Heart right ventricle (tissue), 16 donors: ENCODE measurements around the gene GPR162. TPM values are rescaled to one million over a fixed set of nuclear protein-coding genes. Genes with fewer than 3 reads are reported as not detected.
A peak's percentile ranks its signal among the peaks of the same experiment; 100 is the strongest.

Source experiments
- ATAC-seq, 8 donors: fragments of 200-7000 bp; cut with Tn5 transposase; one replicate each; pipeline ENCODE4 v1.9.1; 2020; ENCODE audit warnings: mild to moderate bottlenecking in 8 of 8, moderate library complexity in 8 of 8, moderate number of reproducible peaks in 1 of 8
- DNase-seq, 2 donors: peaks; one replicate each; pipeline ENCODE4 v3.0.0-alpha.2; 2020
- H3K27ac ChIP-seq, 10 donors: fragments of 200-600 bp; sonication (generic) in 2 of 10; one replicate each; pipeline versions ENCODE4 v1.5.0 to v1.8.0; 2020 to 2022; ENCODE audit warnings: mild to moderate bottlenecking in 3 of 10
- H3K27me3 ChIP-seq, 7 donors: fragments of 200-600 bp; one replicate each; pipeline ENCODE4 v1.8.0; 2021 to 2022; ENCODE audit warnings: mild to moderate bottlenecking in 2 of 7
- H3K36me3 ChIP-seq, 9 donors: fragments of 200-600 bp; sonication (generic) in 1 of 9; one replicate each; pipeline versions ENCODE4 v1.5.0 to v1.8.0; 2020 to 2022; ENCODE audit warnings: mild to moderate bottlenecking in 2 of 9
- H3K4me1 ChIP-seq, 9 donors: fragments of 200-600 bp; sonication (generic) in 1 of 9; one replicate each; pipeline versions ENCODE4 v1.5.0 to v1.8.0; 2020 to 2022; ENCODE audit warnings: mild to moderate bottlenecking in 4 of 9
- H3K4me3 ChIP-seq, 10 donors: fragments of 200-600 bp; sonication (generic) in 2 of 10; one replicate each; pipeline versions ENCODE4 v1.5.0 to v1.8.0; 2020 to 2022; ENCODE audit warnings: mild to moderate bottlenecking in 7 of 10, moderate library complexity in 2 of 10
- H3K9me3 ChIP-seq, 11 donors: fragments of 200-600 bp in 10 of 11; sonication (generic) in 2 of 11; one replicate each; pipeline versions ENCODE4 v1.5.0 to v1.8.0; 2013 to 2022; ENCODE audit warnings: mild to moderate bottlenecking in 2 of 11, control low read depth in 1 of 11, moderate library complexity in 1 of 11
- CTCF ChIP-seq, 9 donors: fragments of 200-600 bp; sonication (generic) in 2 of 9; IDR thresholded peaks; one replicate each; pipeline versions ENCODE4 v1.5.0 to v1.8.0; 2021 to 2022; ENCODE audit warnings: antibody characterized with exemption in 9 of 9, mild to moderate bottlenecking in 5 of 9, moderate library complexity in 1 of 9
- WGBS, 2 donors: extraction: QIAGEN DNeasy Blood & Tissue Kit; methylation state at CpG; one replicate each; pipeline ENCODE4 v1.1.7; 2013; ENCODE audit warnings: inconsistent platforms in 1 of 2; 5-methylcytosine and 5-hydroxymethylcytosine counted together
- intact Hi-C, 10 donors: fragments of 100-400 bp; cut with DNase I; formaldehyde crosslinking; loops; one replicate each; pipeline versions ENCODE4 v1.11.1 to v1.14.2; 2022
- polyA plus RNA-seq, 2 donors: library from polyadenylated mRNA; stranded (reverse); fragments of 200-250 nt; gene quantifications; one replicate each; pipeline ENCODE4 v1.2.3, GENCODE V29; 2013
- total RNA-seq, 10 donors: library from RNA; stranded (reverse); fragmentation: NEBNext Ultra II Directional in 3 of 10; extraction: Animal tissue kit (Norgen Biotek cat#: 25700) in 3 of 10; gene quantifications; one replicate each; pipeline versions ENCODE4 v1.2.1 to v1.2.4, GENCODE V29; 2021 to 2023
- donor health status: Arrhythmogenic right ventricular cardiomyopathy.
- donor health status: ischemic (EF 13 %, LVEDD 7.1; RV severe dilation, severe dysfunction).
- donor health status: healthy with polysubstance abuse.
- donor health status: DM: no; HTN: yes; CAD: no.
- donor health status: DM: no; HTN: no; CAD: no.
- donor health status: ischemic (EF 25% LVEDD 6.9; RV normal size, moderate dysfunction).
- donor health status: ischemic (EF 25% LVEDD 5.7; RV mildly dilated, moderate dysfunction).
- donor health status: healthy.
- donor health status: DM: yes; HTN: yes; CAD: no.
- donor health status: Ischemic cardiomyopathy.
- donor health status: ischemic (EF 35%, LVEDD 5.7; RV mildly dilated, moderate dysfunction).
- donor health status: nonischemic (EF 11% LVEDD 7.7; RV severe dilation, severe dysfunction).
- donor health status: DM: yes; HTN: yes; CAD: no.
- donor health status: PGD.
- donor health status: ischemic (EF 29% LVEDD 5.4; RV normal size, mild dysfunction).
- donor health status: nonischemic (EF 23%, LVEDD 6.1; RV moderate dilation, normal function).

Gene GPR162
- total and polyA plus RNA-seq, 12 donors: 1.8 to 16.8 (median 4.2) TPM

GRCh38 chr12:6779708-6780432, 41.8 kb upstream of the GPR162 start:
- no peak for DNase-seq
- TF ChIP-seq CTCF (IDR thresholded peaks at IDR 0.05): no peak
- Histone ChIP-seq H3K27me3 (peaks cover 0 to 30% (median 0%) of the 10 kb centered on the region in 7 donors), H3K4me3 (no peak overlapping the region), H3K36me3 (peaks cover 0 to 7% (median 0%) of the 10 kb centered on the region in 9 donors), H3K4me1 (peaks cover 0 to 26% (median 20%) of the 10 kb centered on the region in 9 donors), H3K27ac (peak overlapping the region in 1 of 10 donors; percentile 60), H3K9me3 (no peaks in the 10 kb centered on the region)
- 91 to 92% methylated on average over 6 of the region's 6 CpGs for WGBS, 2 donors
- no peak for ATAC-seq
- intact Hi-C loops: loop anchor here (1.0 to 5.0 kb wide), 10 partner anchors 26 to 163 kb away; partner anchors contain the start of genes MLF2 (in 5 of the 10), GPR162 (in 2 of the 10) and P3H3 (in 1 of the 10)

GRCh38 chr12:6780573-6780972, 41.0 kb upstream of the GPR162 start:
- TF ChIP-seq CTCF (IDR thresholded peaks at IDR 0.05): no peak
- peaks cover 0 to under 1% (median 0%) of the 10 kb centered on the region in 9 donors for H3K36me3 ChIP-seq
- H3K27ac ChIP-seq: no peak overlapping the region
- no peak overlapping the region for H3K4me3 ChIP-seq
- H3K27me3 ChIP-seq: peaks cover 0 to 23% (median 0%) of the 10 kb centered on the region in 7 donors
- peaks cover 0 to 31% (median 21%) of the 10 kb centered on the region in 9 donors for H3K4me1 ChIP-seq
- intact Hi-C loops: loop anchor here in 2 of 10 donors (5.0 kb wide), 2 partner anchors 42 to 43 kb away; partner anchors contain the start of gene GPR162 (in 1 of the 2)
- H3K9me3 ChIP-seq: no peaks in the 10 kb centered on the region
- ATAC-seq (no peak), DNase-seq (no peak)
- WGBS, 2 donors: 85 to 88% methylated on average over 6 of the region's 6 CpGs

- H3K27ac ChIP-seq: no peak overlapping the region
- no peaks in the 10 kb centered on the region for H3K36me3 ChIP-seq
- no peak for TF ChIP-seq CTCF (IDR thresholded peaks at IDR 0.05)
- H3K4me3 ChIP-seq: no peak overlapping the region
- no peak for ATAC-seq
- H3K9me3 ChIP-seq: no peaks in the 10 kb centered on the region
- peaks cover 0 to 13% (median 0%) of the 10 kb centered on the region in 7 donors for H3K27me3 ChIP-seq
- H3K4me1 ChIP-seq: peaks cover 0 to 43% (median 22%) of the 10 kb centered on the region in 9 donors
- no peak for DNase-seq
- WGBS, 2 donors: 70 to 75% methylated on average over 6 of the region's 6 CpGs
- intact Hi-C loops: loop anchor here in 2 of 10 donors (5.0 kb wide), 2 partner anchors 40 to 45 kb away; partner anchors contain the start of gene GPR162 (in 1 of the 2)
These were observed 39.5 kb upstream of the GPR162 start for GRCh38 chr12:6782119-6782518.

- H3K36me3 ChIP-seq: no peaks in the 10 kb centered on the region
- H3K4me3 ChIP-seq: no peak overlapping the region
- 74 to 79% methylated on average over 10 of the region's 10 CpGs for WGBS, 2 donors
- no peak for ATAC-seq
- DNase-seq: no peak
- H3K27ac ChIP-seq: no peak overlapping the region
- no peaks in the 10 kb centered on the region for H3K9me3 ChIP-seq
- peaks cover 0 to 4% (median 0%) of the 10 kb centered on the region in 7 donors for H3K27me3 ChIP-seq
- intact Hi-C loops: loop anchor here in 2 of 10 donors (5.0 kb wide), 2 partner anchors 39 to 46 kb away; partner anchors contain the start of gene GPR162 (in 1 of the 2)
- TF ChIP-seq CTCF (IDR thresholded peaks at IDR 0.05): no peak
- H3K4me1 ChIP-seq: peaks cover 0 to 44% (median 25%) of the 10 kb centered on the region in 9 donors
These were observed 38.6 kb upstream of the GPR162 start for GRCh38 chr12:6782850-6783566.
